HG02840 (cell line): ENCODE data around the gene CRACR2A.

Experiments
- ATAC-seq: cut with Tn5 transposase; IDR thresholded peaks from one replicate; pipeline ENCODE4 v1.9.1; 2021; ENCODE audit warnings: mild to moderate bottlenecking, moderate library complexity, moderate number of reproducible peaks; ENCODE audit not compliant: unreplicated experiment, low FRiP score

Gene CRACR2A

GRCh38 chr12:3727354-3727753 lies 25.6 kb downstream of the CRACR2A start:
- ATAC-seq, result no peak

- ATAC-seq, result no peak
Observed at GRCh38 chr12:3726456-3726855, 26.5 kb downstream of the CRACR2A start.

DNA sequence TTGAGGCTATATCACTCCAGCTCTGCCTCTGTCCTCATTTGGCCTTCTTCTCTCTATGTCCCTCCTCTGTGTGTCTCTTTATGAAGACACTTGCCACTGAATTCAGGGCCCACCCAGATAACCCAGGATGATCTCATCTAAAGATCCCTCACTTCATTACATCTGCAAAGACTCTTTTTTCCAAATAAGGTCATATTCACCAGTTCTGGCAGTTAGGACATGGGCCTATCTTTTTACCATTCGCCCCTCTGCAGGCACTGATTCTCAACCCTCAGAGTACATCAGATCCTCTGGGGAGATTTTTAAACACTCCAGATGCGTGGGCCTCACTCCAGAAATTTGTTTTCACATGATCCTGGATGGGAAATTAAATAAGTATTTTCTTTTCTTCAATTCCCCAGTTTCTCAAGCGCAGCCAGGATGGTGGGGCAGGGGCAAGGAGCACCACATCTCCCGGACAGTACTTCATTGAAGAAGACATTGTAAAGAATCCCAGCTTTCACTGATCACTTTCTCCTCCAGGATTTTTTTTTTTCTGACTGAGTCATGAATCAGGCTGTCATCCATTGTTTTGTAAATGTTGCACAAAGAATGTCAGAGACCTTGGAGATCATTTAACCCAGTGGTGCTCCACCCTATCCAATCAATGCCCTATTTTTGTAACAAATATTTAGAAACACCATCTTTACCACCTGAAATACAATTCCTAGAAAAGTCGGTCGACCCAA lies 27.4 kb downstream of the CRACR2A start:
- no peak for ATAC-seq

DNA sequence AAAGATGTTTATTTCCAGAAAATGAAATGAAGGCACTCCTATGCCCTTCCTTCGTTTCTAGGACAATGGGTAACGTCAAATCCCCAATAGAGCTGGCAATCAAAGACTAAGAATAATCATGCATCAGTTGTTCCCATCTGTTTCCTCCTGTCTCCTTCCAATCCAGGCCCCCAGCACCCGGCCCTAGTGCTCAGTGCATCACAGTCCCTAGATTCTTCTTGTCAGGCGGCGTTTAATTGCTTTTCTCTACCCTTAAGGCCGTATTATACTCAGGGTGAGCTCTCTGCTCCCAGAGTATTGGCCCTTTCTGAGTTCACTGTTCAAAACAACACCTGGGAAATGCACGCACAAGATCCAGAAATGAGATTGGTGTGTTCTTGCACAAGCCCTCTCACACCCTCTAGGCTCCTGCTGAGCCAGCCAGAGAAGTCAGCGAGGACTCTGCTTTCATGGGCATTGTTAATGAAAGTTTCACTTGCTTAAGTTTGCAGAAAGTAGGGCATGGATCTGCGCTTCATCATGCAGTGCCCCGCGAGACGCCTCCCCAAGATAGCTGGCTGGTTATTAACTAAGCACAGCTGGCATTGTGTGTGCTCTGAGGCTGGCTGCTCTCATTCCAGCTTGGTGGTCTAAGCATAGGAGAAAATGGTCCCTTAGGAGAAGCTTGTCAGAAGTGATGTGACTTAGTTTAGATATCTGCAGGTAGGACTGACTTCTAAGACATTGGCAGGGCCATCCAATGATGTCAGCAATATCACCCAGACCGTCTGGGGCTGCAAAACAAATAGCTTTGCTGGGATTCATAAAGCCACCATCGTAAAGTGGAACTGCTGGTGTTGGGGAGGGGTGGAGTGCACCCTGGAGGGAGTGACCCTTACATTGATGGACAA lies 28.7 kb downstream of the CRACR2A start:
- ATAC-seq, result no peak

GRCh38 chr12:3722368-3722767 lies 30.5 kb downstream of the CRACR2A start:
- no peak for ATAC-seq

DNA sequence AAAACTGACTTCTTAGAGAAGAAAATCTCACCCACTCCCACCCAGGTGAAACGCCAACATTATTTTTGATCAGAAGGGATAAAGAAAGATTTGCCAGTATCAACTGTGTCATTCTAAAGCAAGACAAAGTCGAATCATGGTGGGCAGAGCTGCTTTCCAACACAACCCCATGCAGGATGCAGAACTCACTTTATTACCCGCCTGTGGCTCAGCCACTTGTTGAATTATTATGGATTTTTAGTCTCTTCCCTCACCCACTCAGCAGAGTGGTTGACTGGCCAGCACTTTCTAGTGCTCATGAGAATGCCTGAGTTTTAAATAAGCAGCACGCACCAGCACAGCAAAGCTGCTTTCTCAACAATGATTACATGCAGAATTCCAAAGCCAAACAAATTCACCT lies 32.1 kb downstream of the CRACR2A start:
- ATAC-seq, result no peak

DNA sequence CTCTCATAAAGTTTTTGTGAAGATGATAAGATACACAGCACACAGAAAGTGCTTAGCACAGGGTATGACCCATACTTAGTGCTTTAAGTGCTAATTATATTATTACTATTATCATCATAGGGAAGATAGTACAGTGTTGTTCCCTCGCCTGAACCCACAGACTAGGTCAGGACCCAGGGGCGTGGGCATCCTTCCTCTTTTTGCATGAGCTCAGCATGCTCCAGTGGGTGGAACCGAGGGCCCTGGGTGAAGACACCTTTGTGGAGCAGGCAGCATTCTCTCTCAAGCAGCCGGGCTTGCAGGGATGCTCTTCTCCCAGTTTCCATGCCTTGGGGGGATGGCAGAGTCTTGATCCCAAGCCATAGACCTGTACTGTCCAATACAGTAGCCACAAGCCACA lies 34.8 kb downstream of the CRACR2A start:
- no peak for ATAC-seq

DNA sequence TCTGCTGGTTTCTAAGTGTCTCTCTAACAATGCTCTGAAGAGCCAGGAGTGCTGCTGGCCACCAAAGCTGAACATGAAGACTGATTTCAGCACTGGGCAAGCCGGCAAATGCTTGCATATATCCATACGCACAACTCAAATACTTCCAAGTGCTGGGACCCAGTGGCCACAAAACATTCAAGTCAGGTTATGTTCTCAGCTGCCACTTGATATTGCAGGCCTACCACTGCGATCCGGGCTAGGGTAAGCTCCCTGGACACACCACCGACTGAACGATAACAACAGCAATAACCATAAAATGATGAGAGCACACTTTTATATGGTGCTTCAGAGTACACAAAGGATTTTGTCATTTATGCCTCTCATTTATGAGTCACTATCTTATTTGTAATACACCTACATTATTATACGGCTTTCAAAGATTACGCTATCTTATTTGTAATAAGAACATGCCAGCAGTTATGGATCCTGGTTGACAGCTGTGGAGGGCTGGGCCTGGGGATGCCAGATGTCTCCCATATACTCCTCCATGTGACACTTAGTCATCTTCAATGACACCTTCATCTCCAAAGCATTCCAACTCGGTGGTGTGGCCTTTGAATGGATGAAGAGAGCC lies 35.5 kb downstream of the CRACR2A start:
- no peak for ATAC-seq

DNA sequence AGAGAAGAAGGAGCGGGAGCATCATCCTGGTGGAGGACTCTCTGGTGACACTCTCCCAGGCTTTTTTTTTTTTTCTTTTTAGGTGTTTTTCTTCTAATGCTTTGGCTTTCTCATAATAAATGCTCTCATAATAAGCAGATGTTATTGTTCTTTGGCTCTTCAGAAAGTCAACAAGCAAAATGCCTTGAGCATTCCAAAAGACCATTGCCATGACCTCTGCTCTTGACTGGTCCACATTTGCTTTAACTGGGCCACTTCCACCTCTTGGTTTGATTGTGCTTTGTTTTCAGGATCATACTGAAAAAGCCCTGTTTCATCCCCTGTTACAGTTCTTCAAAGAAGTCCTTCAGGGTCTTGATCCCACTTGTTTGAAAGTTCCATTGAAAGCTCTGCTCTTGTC lies 36.9 kb downstream of the CRACR2A start:
- no peak for ATAC-seq

DNA sequence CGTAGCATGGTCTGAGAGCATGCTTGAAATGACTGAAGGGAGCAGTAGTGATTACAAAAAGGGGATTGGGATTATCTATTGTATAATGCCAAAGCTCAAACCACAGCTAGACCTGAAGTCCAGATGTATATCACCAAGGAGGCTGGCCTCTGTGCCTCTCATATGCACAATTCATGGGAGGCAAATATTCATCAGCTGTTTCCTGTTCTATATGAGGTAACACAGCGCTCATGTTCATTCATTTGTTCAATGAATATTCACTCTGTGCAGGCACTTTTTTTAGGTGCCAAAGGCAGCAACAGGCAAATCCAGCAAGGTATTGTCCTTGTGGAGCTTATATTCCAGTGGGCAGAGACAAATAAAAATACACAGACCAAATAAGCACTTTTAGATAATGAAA lies 39.0 kb downstream of the CRACR2A start:
- ATAC-seq, result no peak

- no peak for ATAC-seq
Observed at GRCh38 chr12:3713483-3713882, 39.4 kb downstream of the CRACR2A start.

- ATAC-seq, result no peak
Observed at GRCh38 chr12:3712209-3712992, 40.5 kb downstream of the CRACR2A start.

GRCh38 chr12:3705354-3705675 lies 47.6 kb downstream of the CRACR2A start:
- ATAC-seq, result no peak

GRCh38 chr12:3704512-3705353 lies 48.2 kb downstream of the CRACR2A start:
- ATAC-seq, result no peak

- no peak for ATAC-seq
Observed at GRCh38 chr12:3700861-3701260, 52.0 kb downstream of the CRACR2A start.

- no peak for ATAC-seq
Observed at GRCh38 chr12:3698218-3698974, 54.5 kb downstream of the CRACR2A start.

GRCh38 chr12:3697311-3697870 lies 55.5 kb downstream of the CRACR2A start:
- ATAC-seq, result no peak

DNA sequence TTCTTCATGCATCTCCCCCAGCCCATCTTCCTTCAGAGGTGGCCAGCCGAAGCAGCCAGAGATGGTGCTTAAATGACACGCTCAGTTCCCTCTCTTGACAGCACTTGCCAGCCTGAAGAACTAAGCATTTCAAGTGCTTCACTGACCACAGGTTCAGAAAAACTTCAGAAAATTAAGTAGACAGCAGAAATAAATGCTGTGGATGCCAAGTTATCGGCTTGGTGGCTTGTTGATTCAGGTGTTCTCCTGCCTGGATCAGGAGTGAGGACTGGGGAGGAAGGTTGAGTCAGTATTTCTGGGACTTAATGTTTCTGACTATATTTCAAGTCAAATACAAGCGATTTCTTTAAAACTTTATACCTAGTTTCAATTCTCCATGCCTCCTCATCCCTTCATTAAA lies 58.2 kb downstream of the CRACR2A start:
- no peak for ATAC-seq
